Mesenteric fat pad (tissue), 1 donor: ENCODE results near the gene CST4. TPM values are rescaled to one million over a fixed set of nuclear protein-coding genes. Genes with fewer than 3 reads are reported as not detected.
"Not testable (repeated sequence)": the region's sequence is repeated elsewhere in the genome, so short reads cannot be mapped to it uniquely, and the experiment has no call there.

Experiments
- DNase-seq: peaks from one replicate; pipeline ENCODE4 v3.0.0-alpha.2; 2020; ENCODE audit warnings: low spot score
- total RNA-seq: library from RNA; stranded (reverse); fragmentation: NEBNext Ultra II Directional; extraction: Animal tissue kit (Norgen Biotek cat#: 25700); gene quantifications from one replicate; pipeline ENCODE4 v1.2.1, GENCODE V29; 2021
- donor health status: DM: yes; HTN: yes; CAD: no.

The CST4 gene
- total RNA-seq, 1 donor from 2014 or later: not detected

GRCh38 chr20:23662276-23662870 lies 26.5 kb downstream of the CST4 start:
- DNase-seq: no peak

- no peak for DNase-seq
Observed at GRCh38 chr20:23661002-23661429, 27.8 kb downstream of the CST4 start.

- DNase-seq: no peak
Observed at GRCh38 chr20:23659989-23660837, 28.6 kb downstream of the CST4 start.

GRCh38 chr20:23659610-23659988 lies 29.2 kb downstream of the CST4 start:
- DNase-seq: not testable (repeated sequence)

GRCh38 chr20:23658989-23659609 lies 29.7 kb downstream of the CST4 start:
- DNase-seq: no peak

- DNase-seq: no peak
Observed at GRCh38 chr20:23658336-23658735, 30.5 kb downstream of the CST4 start.

GRCh38 chr20:23657202-23657601 lies 31.6 kb downstream of the CST4 start:
- DNase-seq: no peak

GRCh38 chr20:23656372-23656771 lies 32.5 kb downstream of the CST4 start:
- DNase-seq: no peak

- no peak for DNase-seq
Observed at GRCh38 chr20:23655491-23656211, 33.2 kb downstream of the CST4 start.

GRCh38 chr20:23654717-23655116 lies 34.1 kb downstream of the CST4 start:
- DNase-seq: no peak

- no peak for DNase-seq
Observed at GRCh38 chr20:23654000-23654399, 34.8 kb downstream of the CST4 start.

GRCh38 chr20:23653400-23653938 lies 35.4 kb downstream of the CST4 start:
- no peak for DNase-seq

- no peak for DNase-seq
Observed at GRCh38 chr20:23652926-23653325, 35.9 kb downstream of the CST4 start.

- no peak for DNase-seq
Observed at GRCh38 chr20:23652371-23652770, 36.5 kb downstream of the CST4 start.

- DNase-seq: no peak
Observed at GRCh38 chr20:23651117-23651516, 37.7 kb downstream of the CST4 start.

GRCh38 chr20:23649830-23650417 lies 38.9 kb downstream of the CST4 start:
- DNase-seq: no peak

- DNase-seq: no peak
Observed at GRCh38 chr20:23649242-23649641, 39.6 kb downstream of the CST4 start.

- DNase-seq: no peak
Observed at GRCh38 chr20:23647346-23647745, 41.5 kb downstream of the CST4 start.

- no peak for DNase-seq
Observed at GRCh38 chr20:23646106-23646873, 42.5 kb downstream of the CST4 start.

GRCh38 chr20:23645575-23645974 lies 43.3 kb downstream of the CST4 start:
- no peak for DNase-seq
